ENCODE data around the gene PCGF3.
"Not testable (repeated sequence)": the region's sequence is repeated elsewhere in the genome, so short reads cannot be mapped to it uniquely, and the experiment has no call there.

The PCGF3 gene

GRCh38 chr4:727576-727975 lies 21.9 kb downstream of the PCGF3 start:
- TF ChIP-seq CTCF (IDR thresholded peaks at IDR 0.05; ENCODE audit: low read depth, low read length) = no peak
- in situ Hi-C loops (cut with HindIII; ENCODE audit: low sequenced_read_pairs) = no loop called here
- DNase-seq (ENCODE audit: low read depth, low spot score) = no peak
- H3K4me3 ChIP-seq (ENCODE audit: low read depth, low read length) = no peak overlapping the region

GRCh38 chr4:729336-730315 lies 24.0 kb downstream of the PCGF3 start:
- TF ChIP-seq CTCF (IDR thresholded peaks at IDR 0.05; ENCODE audit: low read depth, low read length) = no peak
- no peak for DNase-seq (ENCODE audit: low read depth, low spot score)
- in situ Hi-C loops (cut with HindIII; ENCODE audit: low sequenced_read_pairs) = no loop called here
- no peak overlapping the region for H3K4me3 ChIP-seq (ENCODE audit: low read depth, low read length)

GRCh38 chr4:730511-730910 lies 24.9 kb downstream of the PCGF3 start:
- H3K4me3 ChIP-seq (ENCODE audit: low read depth, low read length) = no peak overlapping the region
- TF ChIP-seq CTCF (IDR thresholded peaks at IDR 0.05; ENCODE audit: low read depth, low read length) = no peak
- no peak for DNase-seq (ENCODE audit: low read depth, low spot score)
- in situ Hi-C loops (cut with HindIII; ENCODE audit: low sequenced_read_pairs) = no loop called here

GRCh38 chr4:730946-731904 lies 25.6 kb downstream of the PCGF3 start:
- DNase-seq (ENCODE audit: low read depth, low spot score); in situ Hi-C loops (cut with HindIII; ENCODE audit: low sequenced_read_pairs): not testable (repeated sequence)

GRCh38 chr4:731954-732353 lies 26.3 kb downstream of the PCGF3 start:
- in situ Hi-C loops (cut with HindIII; ENCODE audit: low sequenced_read_pairs); DNase-seq (ENCODE audit: low read depth, low spot score); H3K4me3 ChIP-seq (ENCODE audit: low read depth, low read length): not testable (repeated sequence)

More at GRCh38 chr4:730946-731904, 25.6 kb downstream of the PCGF3 start:
- H3K4me3 ChIP-seq (ENCODE audit: low read depth, low read length) = not testable (repeated sequence)

- no peak overlapping the region for H3K4me3 ChIP-seq (ENCODE audit: low read depth, low read length)
- TF ChIP-seq CTCF (IDR thresholded peaks at IDR 0.05; ENCODE audit: low read depth, low read length) = no peak
- in situ Hi-C loops (cut with HindIII; ENCODE audit: low sequenced_read_pairs) = no loop called here
- no peak for DNase-seq (ENCODE audit: low read depth, low spot score)
These were observed 26.9 kb downstream of the PCGF3 start for GRCh38 chr4:732486-732885.

GRCh38 chr4:732911-733630 lies 27.4 kb downstream of the PCGF3 start:
- H3K4me3 ChIP-seq (ENCODE audit: low read depth, low read length) = no peak overlapping the region
- DNase-seq (ENCODE audit: low read depth, low spot score) = no peak
- in situ Hi-C loops (cut with HindIII; ENCODE audit: low sequenced_read_pairs) = no loop called here
- TF ChIP-seq CTCF (IDR thresholded peaks at IDR 0.05; ENCODE audit: low read depth, low read length) = no peak
